HUES48 (cell line): ENCODE data around the gene GPR137C.

Source experiments
- H3K27ac ChIP-seq: one replicate; pipeline ENCODE4 v1.7.0; 2013; ENCODE audit warnings: low read depth, low read length, inconsistent platforms
- H3K27me3 ChIP-seq: 2 replicates; pipeline ENCODE4 v1.6.1; 2013; ENCODE audit warnings: mild to moderate bottlenecking, low read length; ENCODE audit not compliant: control insufficient read depth, insufficient read depth
- H3K36me3 ChIP-seq: 2 replicates; pipeline ENCODE4 v1.6.1; 2013; ENCODE audit warnings: low read length; ENCODE audit not compliant: control insufficient read depth, insufficient read depth
- H3K4me1 ChIP-seq: 2 replicates; pipeline ENCODE4 v1.6.1; 2013; ENCODE audit warnings: mild to moderate bottlenecking, low read length; ENCODE audit not compliant: control insufficient read depth, insufficient read depth
- H3K4me3 ChIP-seq: 2 replicates; pipeline ENCODE4 v1.5.1; 2013; ENCODE audit warnings: mild to moderate bottlenecking, low read depth, low read length
- H3K9ac ChIP-seq: 2 replicates; pipeline ENCODE4 v1.6.1; 2013; ENCODE audit warnings: mild to moderate bottlenecking, low read depth, low read length, moderate library complexity
- H3K9me3 ChIP-seq: 2 replicates; pipeline ENCODE4 v1.6.1; 2013; ENCODE audit warnings: low read length; ENCODE audit not compliant: control insufficient read depth, insufficient read depth

The GPR137C gene

GRCh38 chr14:52609445-52610044, 56.9 kb downstream of the GPR137C start:
- no peaks in the 10 kb centered on the region for H3K9me3 ChIP-seq
- no peaks in the 10 kb centered on the region for H3K36me3 ChIP-seq
- no peaks in the 10 kb centered on the region for H3K27me3 ChIP-seq
- H3K4me1 ChIP-seq, result 0 out of 2 replicates have a peak, but pooled peaks cover 4% of the 10 kb centered on the region
- H3K4me3 ChIP-seq, result no peak overlapping the region
- no peak overlapping the region for H3K9ac ChIP-seq
- H3K27ac ChIP-seq, result no peak overlapping the region

GRCh38 chr14:52610187-52610586, 57.6 kb downstream of the GPR137C start:
- 0 out of 2 replicates have a peak, but pooled peaks cover 4% of the 10 kb centered on the region for H3K4me1 ChIP-seq
- H3K4me3 ChIP-seq, result no peak overlapping the region
- no peak overlapping the region for H3K9ac ChIP-seq
- no peaks in the 10 kb centered on the region for H3K9me3 ChIP-seq
- no peaks in the 10 kb centered on the region for H3K36me3 ChIP-seq
- H3K27me3 ChIP-seq, result no peaks in the 10 kb centered on the region
- no peak overlapping the region for H3K27ac ChIP-seq

- Histone ChIP-seq H3K9me3 (no peaks in the 10 kb centered on the region), H3K27ac (no peak overlapping the region), H3K36me3 (no peaks in the 10 kb centered on the region), H3K9ac (no peak overlapping the region), H3K27me3 (no peaks in the 10 kb centered on the region), H3K4me1 (no peaks in the 10 kb centered on the region), H3K4me3 (no peak overlapping the region)
Observed at GRCh38 chr14:52618602-52619001, 66.0 kb downstream of the GPR137C start.

DNA sequence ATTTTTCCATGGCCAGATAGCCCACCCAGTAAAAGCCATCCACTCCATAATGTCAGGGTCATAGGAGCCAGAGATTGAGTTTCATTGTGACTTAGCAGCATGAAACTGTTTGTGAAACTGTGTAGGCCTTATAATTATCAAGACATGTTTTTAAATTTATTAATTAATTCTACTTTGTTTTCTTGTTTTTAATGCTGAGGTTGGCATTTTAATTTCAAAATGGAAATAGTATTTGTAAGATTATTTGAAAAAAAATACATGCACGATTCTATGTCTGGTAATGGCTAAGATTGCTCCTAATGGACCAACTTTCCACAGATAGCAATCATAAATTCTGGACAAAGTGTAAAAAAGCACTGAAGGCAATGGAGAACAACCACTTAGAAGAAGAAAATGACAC, 67.1 kb downstream of the GPR137C start:
- Histone ChIP-seq H3K27ac (no peak overlapping the region), H3K9ac (no peak overlapping the region), H3K4me3 (no peak overlapping the region), H3K27me3 (no peaks in the 10 kb centered on the region), H3K36me3 (no peaks in the 10 kb centered on the region), H3K9me3 (no peaks in the 10 kb centered on the region), H3K4me1 (no peaks in the 10 kb centered on the region)

GRCh38 chr14:52640137-52640536, 87.5 kb downstream of the GPR137C start:
- no peaks in the 10 kb centered on the region for H3K9me3 ChIP-seq
- H3K27me3 ChIP-seq, result no peaks in the 10 kb centered on the region
- H3K4me3 ChIP-seq, result no peak overlapping the region
- no peak overlapping the region for H3K27ac ChIP-seq
- H3K36me3 ChIP-seq, result peaks cover 21% of the 10 kb centered on the region; the same call in 1 of the 2 replicates
- H3K9ac ChIP-seq, result no peak overlapping the region
- H3K4me1 ChIP-seq, result no peaks in the 10 kb centered on the region

- no peak overlapping the region for H3K27ac ChIP-seq
- peaks cover 25% of the 10 kb centered on the region; the same call in 1 of the 2 replicates for H3K36me3 ChIP-seq
- H3K27me3 ChIP-seq, result no peaks in the 10 kb centered on the region
- no peaks in the 10 kb centered on the region for H3K9me3 ChIP-seq
- H3K4me3 ChIP-seq, result no peak overlapping the region
- no peak overlapping the region for H3K9ac ChIP-seq
- no peaks in the 10 kb centered on the region for H3K4me1 ChIP-seq
Observed at GRCh38 chr14:52641745-52642144, 89.1 kb downstream of the GPR137C start.

DNA sequence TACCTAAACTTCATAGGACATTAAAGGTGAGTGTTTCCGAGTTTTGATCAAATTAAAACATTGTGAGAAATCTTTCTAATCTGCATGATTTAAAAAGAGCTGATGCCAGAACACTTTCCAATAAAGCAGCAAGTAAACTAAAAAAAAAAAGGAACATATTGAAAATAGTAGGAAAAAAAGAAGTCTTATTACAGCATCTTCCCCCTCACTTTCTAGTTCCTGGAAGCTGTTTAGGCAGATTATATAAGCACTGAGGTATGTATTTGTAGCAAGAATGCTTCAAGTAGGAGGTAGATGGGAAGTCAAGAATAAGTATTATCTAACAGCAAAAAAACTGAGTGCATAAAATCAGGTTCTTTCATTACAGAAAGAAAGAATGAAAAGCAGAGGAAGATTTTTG, 96.9 kb downstream of the GPR137C start:
- Histone ChIP-seq H3K27me3 (no peaks in the 10 kb centered on the region), H3K27ac (no peak overlapping the region), H3K4me3 (no peak overlapping the region), H3K9me3 (no peaks in the 10 kb centered on the region), H3K9ac (no peak overlapping the region), H3K4me1 (no peaks in the 10 kb centered on the region), H3K36me3 (peaks cover 33% of the 10 kb centered on the region)

- Histone ChIP-seq H3K9me3 (no peaks in the 10 kb centered on the region), H3K27ac (no peak overlapping the region), H3K27me3 (no peaks in the 10 kb centered on the region), H3K36me3 (peaks cover 30% of the 10 kb centered on the region), H3K4me1 (no peaks in the 10 kb centered on the region), H3K4me3 (no peak overlapping the region), H3K9ac (no peak overlapping the region)
Observed at GRCh38 chr14:52650774-52651173, 98.1 kb downstream of the GPR137C start.

- H3K9me3 ChIP-seq, result no peaks in the 10 kb centered on the region; the same call in 1 of the 2 replicates
- no peaks in the 10 kb centered on the region for H3K27me3 ChIP-seq
Observed at GRCh38 chr14:52656905-52657304, 104.3 kb downstream of the GPR137C start.

DNA sequence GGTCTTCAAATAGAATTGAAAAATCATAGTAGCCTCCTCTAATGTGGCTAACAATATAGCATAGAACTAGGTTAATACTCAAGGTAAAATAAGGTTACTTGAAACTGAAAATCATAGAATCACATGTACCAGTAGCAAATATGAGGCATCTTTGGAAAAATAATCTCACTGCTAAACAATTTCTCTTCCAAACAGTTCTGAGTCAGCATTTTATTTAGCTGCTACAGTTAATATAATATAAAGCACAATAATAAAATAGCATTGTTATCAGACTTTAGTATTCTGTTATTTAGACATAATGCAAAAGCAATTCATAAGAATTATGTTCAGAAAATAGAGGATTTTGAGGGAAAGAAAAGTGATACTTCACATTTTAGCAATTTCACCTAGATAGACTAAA, 107.7 kb downstream of the GPR137C start:
- Histone ChIP-seq H3K27ac (no peak overlapping the region), H3K27me3 (no peaks in the 10 kb centered on the region), H3K4me3 (no peak overlapping the region), H3K36me3 (0 out of 2 replicates have a peak, but pooled peaks cover 6% of the 10 kb centered on the region), H3K9me3 (no peaks in the 10 kb centered on the region; the same call in 1 of the 2 replicates), H3K4me1 (peaks cover 10% of the 10 kb centered on the region), H3K9ac (no peak overlapping the region)

More at GRCh38 chr14:52656905-52657304, 104.3 kb downstream of the GPR137C start:
- no peak overlapping the region for H3K27ac ChIP-seq
- H3K4me1 ChIP-seq, result no peaks in the 10 kb centered on the region
- H3K4me3 ChIP-seq, result no peak overlapping the region
- H3K9ac ChIP-seq, result no peak overlapping the region
- peaks cover 12% of the 10 kb centered on the region for H3K36me3 ChIP-seq

- no peaks in the 10 kb centered on the region; the same call in 1 of the 2 replicates for H3K9me3 ChIP-seq
- no peak overlapping the region for H3K4me3 ChIP-seq
- H3K27me3 ChIP-seq, result no peaks in the 10 kb centered on the region
- no peak overlapping the region for H3K9ac ChIP-seq
- 0 out of 2 replicates have a peak, but pooled peaks cover 3% of the 10 kb centered on the region for H3K36me3 ChIP-seq
- peaks cover 10% of the 10 kb centered on the region for H3K4me1 ChIP-seq
- H3K27ac ChIP-seq, result no peak overlapping the region
Observed at GRCh38 chr14:52660832-52661231, 108.2 kb downstream of the GPR137C start.
